A549 (cell line): ENCODE data around the gene CAMTA1. TPM values are rescaled to one million over a fixed set of nuclear protein-coding genes. Genes with fewer than 3 reads are reported as not detected.

Source experiments
- ATAC-seq, 2 experiments: fragments of 200-7000 bp in 1 of 2; fragments of >200 bp in 1 of 2; cut with Nextera tagmentation in 1 of 2; cut with Tn5 transposase in 1 of 2; 3 replicates each; pipeline versions ENCODE4 v1.8.0 to v1.9.1; 2018 to 2020; ENCODE audit warnings: mild to moderate bottlenecking in 1 of 2, moderate library complexity in 1 of 2
- CTCF ChIA-PET: fragments of 300-600 bp; sonication (Branson Sonifier 250); formaldehyde crosslinking; extraction: SDS; loops from one replicate; lab custom pipeline; 2021; ENCODE audit warnings: antibody characterized with exemption, inconsistent platforms; lab: Yijun Ruan, JAX
- POLR2A ChIA-PET: fragments of 350-600 bp; formaldehyde crosslinking; extraction: SDS; loops from one replicate; lab custom pipeline; 2021; ENCODE audit warnings: antibody characterized with exemption, inconsistent platforms; lab: Yijun Ruan, JAX
- DNase-seq, 2 experiments: peaks; one replicate each; pipeline versions ENCODE4 v3.0.0 to v3.0.0-alpha.2; 2011 to 2016; ENCODE audit warnings: low read depth in 1 of 2, low spot score in 1 of 2
- FAIRE-seq: peaks from 2 replicates; lab custom pipeline; 2011; peaks lifted over from hg19 to GRCh38; lab: Jason Lieb, UNC
- H3K27ac ChIP-seq, 2 experiments: fragments of >200 bp; sonication (Bioruptor Twin); formaldehyde crosslinking; 3 replicates each; pipeline ENCODE4 v1.5.1; 2016 to 2017
- H3K4me1 ChIP-seq: fragments of >200 bp; sonication (Bioruptor Twin); formaldehyde crosslinking; 3 replicates; pipeline ENCODE4 v1.6.1; 2016
- H3K4me2 ChIP-seq: fragments of >200 bp; sonication (Bioruptor Twin); formaldehyde crosslinking; 3 replicates; pipeline ENCODE4 v1.6.1; 2016
- H3K4me3 ChIP-seq: fragments of >200 bp; sonication (Bioruptor Twin); formaldehyde crosslinking; 3 replicates; pipeline ENCODE4 v1.5.1; 2016
- H3K9me3 ChIP-seq: fragments of >200 bp; sonication (Bioruptor Twin); formaldehyde crosslinking; 3 replicates; pipeline ENCODE4 v1.6.1; 2016
- BHLHE40 ChIP-seq: IDR thresholded peaks from 2 replicates; pipeline ENCODE4 v1.6.1; 2012; ENCODE audit warnings: low read depth, low read length, inconsistent platforms
- CBX8 ChIP-seq: fragments of 200-600 bp; sonication (generic); IDR thresholded peaks from 2 replicates; pipeline ENCODE4 v1.6.1; 2016
- ESRRA ChIP-seq: fragments of 150-350 bp; IDR thresholded peaks from 2 replicates; pipeline ENCODE4 v1.6.1; 2014; ENCODE audit warnings: mild to moderate bottlenecking, low read length, borderline replicate concordance
- FOSB ChIP-seq: fragments of 250-450 bp; sonication (Bioruptor Pico); IDR thresholded peaks from 2 replicates; pipeline ENCODE4 v1.5.0; 2020; ENCODE audit warnings: mild to moderate bottlenecking, moderate library complexity
- FOSL2 ChIP-seq, 2 experiments: fragments of 450-650 bp in 1 of 2; fragments of >200 bp in 1 of 2; sonication (Bioruptor Twin) in 1 of 2; formaldehyde crosslinking; IDR thresholded peaks; 2 replicates each; pipeline versions ENCODE4 v1.5.0 to v1.6.1; 2016 to 2020; ENCODE audit warnings: mild to moderate bottlenecking in 1 of 2, moderate library complexity in 1 of 2
- HEYL ChIP-seq: fragments of 250-450 bp; sonication (Bioruptor Pico); IDR thresholded peaks from 2 replicates; pipeline ENCODE4 v1.8.0; 2021; ENCODE audit warnings: mild to moderate bottlenecking, moderate library complexity
- JUN ChIP-seq, 2 experiments: fragments of >200 bp; sonication (Bioruptor Twin); formaldehyde crosslinking; IDR thresholded peaks; 2 replicates in 1 of 2; 3 replicates in 1 of 2; pipeline ENCODE4 v1.6.1; 2016 to 2017
- KDM5A ChIP-seq: fragments of 200-600 bp; sonication (generic); IDR thresholded peaks from 2 replicates; pipeline ENCODE4 v1.6.1; 2016; ENCODE audit warnings: antibody characterized with exemption, mild to moderate bottlenecking
- MAFK ChIP-seq: fragments of 450-650 bp; IDR thresholded peaks from 2 replicates; pipeline ENCODE4 v1.6.1; 2014; ENCODE audit not compliant: partially characterized antibody
- MAZ ChIP-seq: fragments of 150-350 bp; IDR thresholded peaks from 2 replicates; pipeline ENCODE4 v1.6.1; 2014; ENCODE audit warnings: antibody characterized with exemption, low read depth, low read length, borderline replicate concordance
- NR3C1 ChIP-seq: fragments of >200 bp; sonication (Bioruptor Twin); formaldehyde crosslinking; IDR thresholded peaks from 3 replicates; pipeline ENCODE4 v1.6.1; 2017
- RAD21 ChIP-seq, 2 experiments: fragments of >200 bp in 1 of 2; sonication (Bioruptor Twin) in 1 of 2; formaldehyde crosslinking in 1 of 2; IDR thresholded peaks in 1 of 2; conservative IDR thresholded peaks in 1 of 2; 2 replicates in 1 of 2; 3 replicates in 1 of 2; pipeline ENCODE4 v1.6.1; 2012 to 2018; ENCODE audit warnings: inconsistent platforms in 1 of 2
- RCOR1 ChIP-seq: fragments of 150-350 bp; IDR thresholded peaks from 2 replicates; pipeline ENCODE4 v1.6.1; 2014; ENCODE audit warnings: antibody characterized with exemption, low read length, low read depth
- RNF2 ChIP-seq: fragments of 200-600 bp; sonication (generic); IDR thresholded peaks from 2 replicates; pipeline ENCODE4 v1.6.1; 2016; ENCODE audit warnings: low read depth, mild to moderate bottlenecking, antibody characterized with exemption, moderate library complexity, borderline replicate concordance
- SMC3 ChIP-seq: fragments of >200 bp; sonication (Bioruptor Twin); formaldehyde crosslinking; IDR thresholded peaks from 3 replicates; pipeline ENCODE4 v1.6.1; 2018; ENCODE audit warnings: inconsistent platforms
- TP53 ChIP-seq: fragments of 250-450 bp; sonication (Bioruptor Pico); IDR thresholded peaks from 2 replicates; pipeline ENCODE4 v1.5.0; 2021; ENCODE audit warnings: mild to moderate bottlenecking, moderate library complexity
- ZC3H11A ChIP-seq: fragments of 450-650 bp; IDR thresholded peaks from 2 replicates; pipeline ENCODE4 v1.6.1; 2014; ENCODE audit warnings: antibody characterized with exemption, mild to moderate bottlenecking
- WGBS: methylation state at CpG from one replicate; pipeline ENCODE4 v1.1.6; 2017; ENCODE audit errors: missing lambda C conversion rate; 5-methylcytosine and 5-hydroxymethylcytosine counted together
- polyA plus RNA-seq, 4 experiments: library from polyadenylated mRNA; depleted of rRNA in 3 of 4; stranded (reverse); fragments of >200 nt; fragmentation: RNase III in 1 of 4; extraction: RNeasy Plus Mini Kit Qiagen cat#74134 plus additional on column Dnase treatment in 1 of 4; gene quantifications; 2 replicates in 3 of 4; 3 replicates in 1 of 4; pipeline ENCODE4 v1.2.3, GENCODE V29; 2011 to 2017
- TF ChIP-seq, protein P1 (sequence below): fragments of 200-600 bp; sonication (generic); IDR thresholded peaks from 2 replicates; pipeline ENCODE4 v1.6.1; 2016; ENCODE audit warnings: antibody characterized with exemption, mild to moderate bottlenecking, moderate library complexity
- TF ChIP-seq, protein P2 (sequence below): IDR thresholded peaks from 2 replicates; pipeline ENCODE4 v1.6.1; 2012

CAMTA1 gene
- polyA plus RNA-seq, 2 of the 4 experiments (the other 2 are of a cell fraction) = 58.8 to 75.0 TPM

DNA sequence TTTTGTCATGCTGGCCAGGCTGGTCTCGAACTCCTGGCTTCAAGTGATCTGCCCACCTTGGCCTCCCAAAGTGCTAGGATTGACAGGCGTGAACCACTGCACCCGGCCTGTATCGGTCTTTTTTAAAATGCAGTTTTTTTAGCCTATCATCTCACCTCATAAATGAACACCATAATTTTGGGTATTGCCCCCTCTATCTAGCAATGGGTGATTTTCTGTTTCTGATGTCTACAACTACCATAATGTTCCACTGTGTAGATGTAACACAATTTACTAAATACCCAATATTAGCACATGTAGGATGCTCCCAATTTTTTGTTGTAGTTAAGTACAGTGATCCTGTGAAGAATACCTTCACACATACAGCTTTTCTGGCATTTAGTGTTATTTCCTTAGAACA, 2.0 kb upstream of the CAMTA1 start:
- H3K4me1 ChIP-seq = peaks cover 7% of the 10 kb centered on the region; the same call in 2 of the 3 replicates
- DNase-seq (no peak), FAIRE-seq (no peak), ATAC-seq (no peak)
- H3K4me3 ChIP-seq = no peak overlapping the region
- H3K9me3 ChIP-seq = no peaks in the 10 kb centered on the region
- ChIA-PET CTCF (interaction anchor here (0.6 to 2.9 kb wide), 2 partner anchors 64 to 130 kb away, joined by 3 to 13 read pairs; no protein-coding TSS in a partner anchor), POLR2A (no interaction called here)
- 92% methylated on average over 4 of the region's 4 CpGs for WGBS
- no peak overlapping the region for H3K27ac ChIP-seq
- TF ChIP-seq MAZ (no peak), FOSB (CRISPR knock-in tag) (no peak), RAD21 (conservative IDR thresholded peaks at IDR 0.05 in 1 of 2, IDR thresholded peaks at IDR 0.05 in 1 of 2) (no peak), TP53 (CRISPR knock-in tag) (no peak), ESRRA (no peak), ZC3H11A (no peak), RNF2 (no peak), RCOR1 (no peak), BHLHE40 (no peak), FOSL2 (IDR thresholded peaks at IDR 0.05) (no peak), FOSL2 (CRISPR knock-in tag; IDR thresholded peaks at IDR 0.05) (no peak), CBX8 (no peak), JUN (IDR thresholded peaks at IDR 0.05) (no peak), NR3C1 (no peak), KDM5A (no peak), SMC3 (no peak)
- TF ChIP-seq, protein P1, sequence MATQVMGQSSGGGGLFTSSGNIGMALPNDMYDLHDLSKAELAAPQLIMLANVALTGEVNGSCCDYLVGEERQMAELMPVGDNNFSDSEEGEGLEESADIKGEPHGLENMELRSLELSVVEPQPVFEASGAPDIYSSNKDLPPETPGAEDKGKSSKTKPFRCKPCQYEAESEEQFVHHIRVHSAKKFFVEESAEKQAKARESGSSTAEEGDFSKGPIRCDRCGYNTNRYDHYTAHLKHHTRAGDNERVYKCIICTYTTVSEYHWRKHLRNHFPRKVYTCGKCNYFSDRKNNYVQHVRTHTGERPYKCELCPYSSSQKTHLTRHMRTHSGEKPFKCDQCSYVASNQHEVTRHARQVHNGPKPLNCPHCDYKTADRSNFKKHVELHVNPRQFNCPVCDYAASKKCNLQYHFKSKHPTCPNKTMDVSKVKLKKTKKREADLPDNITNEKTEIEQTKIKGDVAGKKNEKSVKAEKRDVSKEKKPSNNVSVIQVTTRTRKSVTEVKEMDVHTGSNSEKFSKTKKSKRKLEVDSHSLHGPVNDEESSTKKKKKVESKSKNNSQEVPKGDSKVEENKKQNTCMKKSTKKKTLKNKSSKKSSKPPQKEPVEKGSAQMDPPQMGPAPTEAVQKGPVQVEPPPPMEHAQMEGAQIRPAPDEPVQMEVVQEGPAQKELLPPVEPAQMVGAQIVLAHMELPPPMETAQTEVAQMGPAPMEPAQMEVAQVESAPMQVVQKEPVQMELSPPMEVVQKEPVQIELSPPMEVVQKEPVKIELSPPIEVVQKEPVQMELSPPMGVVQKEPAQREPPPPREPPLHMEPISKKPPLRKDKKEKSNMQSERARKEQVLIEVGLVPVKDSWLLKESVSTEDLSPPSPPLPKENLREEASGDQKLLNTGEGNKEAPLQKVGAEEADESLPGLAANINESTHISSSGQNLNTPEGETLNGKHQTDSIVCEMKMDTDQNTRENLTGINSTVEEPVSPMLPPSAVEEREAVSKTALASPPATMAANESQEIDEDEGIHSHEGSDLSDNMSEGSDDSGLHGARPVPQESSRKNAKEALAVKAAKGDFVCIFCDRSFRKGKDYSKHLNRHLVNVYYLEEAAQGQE = no peak
- TF ChIP-seq, protein P2, sequence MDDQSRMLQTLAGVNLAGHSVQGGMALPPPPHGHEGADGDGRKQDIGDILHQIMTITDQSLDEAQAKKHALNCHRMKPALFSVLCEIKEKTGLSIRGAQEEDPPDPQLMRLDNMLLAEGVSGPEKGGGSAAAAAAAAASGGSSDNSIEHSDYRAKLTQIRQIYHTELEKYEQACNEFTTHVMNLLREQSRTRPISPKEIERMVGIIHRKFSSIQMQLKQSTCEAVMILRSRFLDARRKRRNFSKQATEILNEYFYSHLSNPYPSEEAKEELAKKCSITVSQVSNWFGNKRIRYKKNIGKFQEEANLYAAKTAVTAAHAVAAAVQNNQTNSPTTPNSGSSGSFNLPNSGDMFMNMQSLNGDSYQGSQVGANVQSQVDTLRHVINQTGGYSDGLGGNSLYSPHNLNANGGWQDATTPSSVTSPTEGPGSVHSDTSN = no peak
- H3K4me2 ChIP-seq = peak overlapping the region; percentile 85

DNA sequence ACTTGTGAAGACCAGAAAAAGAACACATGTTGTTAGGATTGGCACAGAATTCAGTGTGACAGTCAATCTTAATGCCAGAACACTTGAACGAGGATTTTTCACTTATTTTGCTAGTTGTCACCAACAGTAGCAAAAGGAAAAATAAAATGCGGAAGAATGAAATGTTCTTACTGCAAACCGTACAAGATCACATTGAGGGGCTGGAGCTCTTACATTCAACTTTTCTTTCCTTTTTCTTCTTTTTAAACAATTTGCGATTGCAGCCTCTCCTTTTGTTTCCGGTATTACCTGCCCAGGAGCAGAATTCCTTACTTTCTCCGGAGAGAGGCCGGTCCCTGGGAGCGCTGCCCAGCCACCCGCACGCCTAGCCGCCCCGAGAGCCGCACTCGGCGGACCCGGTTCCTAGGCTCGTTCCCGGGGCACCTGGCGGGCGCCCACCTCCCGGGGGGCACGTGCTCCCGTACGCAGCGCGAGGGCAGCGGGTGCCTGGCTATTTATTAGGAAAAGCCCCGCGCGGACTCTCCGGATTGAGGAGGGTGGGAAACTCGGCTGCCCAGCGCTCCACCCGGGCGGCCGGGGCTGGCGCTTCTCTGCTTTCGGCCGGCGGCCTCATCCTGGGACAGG, 1.2 kb upstream of the CAMTA1 start:
- TF ChIP-seq FOSL2 (IDR thresholded peaks at IDR 0.05) (no peak), FOSL2 (CRISPR knock-in tag; IDR thresholded peaks at IDR 0.05) (0 out of 2 replicates have a peak, but pooled peaks have one; percentile 95), MAFK (no peak), HEYL (CRISPR knock-in tag) (no peak)
- ATAC-seq = peak; percentile 2 to 26
- H3K4me3 ChIP-seq = peak overlapping the region; percentile 96
- peaks cover 7% of the 10 kb centered on the region; the same call in 2 of the 3 replicates for H3K4me1 ChIP-seq
- CTCF ChIA-PET = interaction anchor here (1.1 to 2.9 kb wide), 2 partner anchors 62 to 64 kb away, joined by 5 to 13 read pairs; no protein-coding TSS in a partner anchor
- FAIRE-seq = no peak
- H3K4me2 ChIP-seq = peak overlapping the region; percentile 85
- DNase-seq = no peak
- H3K9me3 ChIP-seq = no peaks in the 10 kb centered on the region
- POLR2A ChIA-PET = interaction anchor here (0.5 to 2.3 kb wide), 10 partner anchors 12 to 516 kb away, joined by 3 to 12 read pairs (median 6); no protein-coding TSS in a partner anchor
- peak overlapping the region; percentile 94 to 99 for H3K27ac ChIP-seq
- 2% methylated on average over 17 of the region's 40 CpGs for WGBS
